Measurements from ENCODE around the gene SOX5. TPM values are rescaled to one million over a fixed set of nuclear protein-coding genes. Genes with fewer than 3 reads are reported as not detected.

The SOX5 gene
- polyA plus RNA-seq, 1 of the 3 experiments (the other 2 are of a cell fraction) = 0.21 TPM

DNA sequence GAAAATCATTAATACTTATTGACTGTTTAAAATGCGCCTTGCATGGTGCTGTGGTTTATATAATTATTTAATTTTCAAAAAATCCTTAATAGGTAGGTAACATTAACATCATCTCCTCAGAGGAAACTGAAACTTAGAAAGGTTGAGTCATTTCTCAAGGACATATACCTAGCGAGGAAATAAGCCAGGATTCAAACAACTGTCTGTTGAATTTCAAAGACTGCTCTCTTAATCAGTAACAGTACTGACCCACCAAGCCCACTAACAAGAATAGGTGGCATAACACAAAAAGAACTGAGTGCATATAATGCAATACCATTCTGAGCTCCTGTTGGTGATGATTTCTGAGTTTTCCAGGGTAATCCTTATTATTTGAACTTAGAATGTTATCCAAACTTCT is 174.3 kb downstream of the SOX5 start (continued):
- TF ChIP-seq PBX3 (IDR thresholded peaks at IDR 0.05) (no peak), EZH2phosphoT487 (IDR thresholded peaks at IDR 0.05; ENCODE audit: borderline replicate concordance, low read depth) (no peak), FOXM1 (IDR thresholded peaks at IDR 0.05; ENCODE audit: low read depth) (no peak), NRF1 (IDR thresholded peaks at IDR 0.05; ENCODE audit: low read depth, low read length) (no peak)

- no peak overlapping the region for H3K4me3 ChIP-seq (ENCODE audit: low read depth in 2 of 2, low read length in 1 of 2)
- CTCF ChIA-PET = no interaction called here
- H4K20me1 ChIP-seq (ENCODE audit: insufficient read depth) = no peaks in the 10 kb centered on the region
- no peaks in the 10 kb centered on the region for H3K79me2 ChIP-seq (ENCODE audit: insufficient read depth)
- no peaks in the 10 kb centered on the region for H3K9me3 ChIP-seq
- H3K36me3 ChIP-seq (replicated peaks in 1 of 2; ENCODE audit: control insufficient read depth in 1 of 2, insufficient read depth in 2 of 2, low read length in 1 of 2) = no peaks in the 10 kb centered on the region
- TF ChIP-seq MXI1 (IDR thresholded peaks at IDR 0.05; ENCODE audit: low read depth, low read length) (no peak), POLR2AphosphoS5 (IDR thresholded peaks at IDR 0.05; ENCODE audit: low read depth, low read length) (no peak), JUND (IDR thresholded peaks at IDR 0.05) (no peak), ELF1 (IDR thresholded peaks at IDR 0.05) (no peak), PBX3 (IDR thresholded peaks at IDR 0.05) (no peak), CHD2 (IDR thresholded peaks at IDR 0.05; ENCODE audit: low read length, partially characterized antibody) (no peak), RXRA (IDR thresholded peaks at IDR 0.05; ENCODE audit: borderline replicate concordance, low read depth) (no peak), GATA2 (CRISPR knock-in tag; IDR thresholded peaks at IDR 0.05) (no peak), FOXM1 (IDR thresholded peaks at IDR 0.05; ENCODE audit: low read depth) (no peak), RCOR1 (IDR thresholded peaks at IDR 0.05; ENCODE audit: low read length) (no peak)
- TF ChIP-seq, protein P1, sequence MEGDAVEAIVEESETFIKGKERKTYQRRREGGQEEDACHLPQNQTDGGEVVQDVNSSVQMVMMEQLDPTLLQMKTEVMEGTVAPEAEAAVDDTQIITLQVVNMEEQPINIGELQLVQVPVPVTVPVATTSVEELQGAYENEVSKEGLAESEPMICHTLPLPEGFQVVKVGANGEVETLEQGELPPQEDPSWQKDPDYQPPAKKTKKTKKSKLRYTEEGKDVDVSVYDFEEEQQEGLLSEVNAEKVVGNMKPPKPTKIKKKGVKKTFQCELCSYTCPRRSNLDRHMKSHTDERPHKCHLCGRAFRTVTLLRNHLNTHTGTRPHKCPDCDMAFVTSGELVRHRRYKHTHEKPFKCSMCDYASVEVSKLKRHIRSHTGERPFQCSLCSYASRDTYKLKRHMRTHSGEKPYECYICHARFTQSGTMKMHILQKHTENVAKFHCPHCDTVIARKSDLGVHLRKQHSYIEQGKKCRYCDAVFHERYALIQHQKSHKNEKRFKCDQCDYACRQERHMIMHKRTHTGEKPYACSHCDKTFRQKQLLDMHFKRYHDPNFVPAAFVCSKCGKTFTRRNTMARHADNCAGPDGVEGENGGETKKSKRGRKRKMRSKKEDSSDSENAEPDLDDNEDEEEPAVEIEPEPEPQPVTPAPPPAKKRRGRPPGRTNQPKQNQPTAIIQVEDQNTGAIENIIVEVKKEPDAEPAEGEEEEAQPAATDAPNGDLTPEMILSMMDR (IDR thresholded peaks at IDR 0.05) = no peak
- H3K4me1 ChIP-seq (ENCODE audit: control insufficient read depth in 1 of 2, insufficient read depth in 2 of 2, low read depth in 1 of 2, low read length in 1 of 2) = no peaks in the 10 kb centered on the region
- POLR2A ChIA-PET = no interaction called here
- H3K27ac ChIP-seq (ENCODE audit: low read depth in 2 of 2, low read length in 1 of 2) = no peak overlapping the region
- no peaks in the 10 kb centered on the region for H3F3A ChIP-seq (replicated peaks; ENCODE audit: insufficient read depth)
- no peaks in the 10 kb centered on the region for H3K27me3 ChIP-seq (ENCODE audit: insufficient read depth)
- 68% methylated on average over 5 of the region's 5 CpGs for WGBS (ENCODE audit: low lambda C conversion rate)
- H3K9me2 ChIP-seq = no peaks in the 10 kb centered on the region
- H3K9ac ChIP-seq = no peak overlapping the region
- DNase-seq = no peak
- no peak overlapping the region for H3K4me2 ChIP-seq
- H2AFZ ChIP-seq (ENCODE audit: low read depth) = no peak overlapping the region
These were observed 178.1 kb downstream of the SOX5 start for GRCh38 chr12:23771240-23771949.

Data from SK-N-SH (cell line).